ENCODE measurements around the gene COL6A2.
"Not testable (repeated sequence)": the region's sequence is repeated elsewhere in the genome, so short reads cannot be mapped to it uniquely, and the experiment has no call there.

Gene COL6A2

GRCh38 chr21:46154955-46155513 is 57.1 kb downstream of the COL6A2 start:
- DNase-seq (ENCODE audit: low read depth in 2 of 2) = no peak

GRCh38 chr21:46155514-46156377 is 57.8 kb downstream of the COL6A2 start, which contains the start of gene FTCD:
TSS of gene FTCD (minus strand) at chr21:46155579. CDS start at chr21:46155523, 56 bp downstream.
- no peak for DNase-seq (ENCODE audit: low read depth in 2 of 2)

- DNase-seq (ENCODE audit: low read depth in 2 of 2) = no peak
These were observed 58.4 kb downstream of the COL6A2 start for GRCh38 chr21:46156378-46156645.

GRCh38 chr21:46156678-46157077 is 58.8 kb downstream of the COL6A2 start:
- DNase-seq (ENCODE audit: low read depth in 2 of 2) = no peak

GRCh38 chr21:46157396-46157986 is 59.6 kb downstream of the COL6A2 start:
- no peak for DNase-seq (ENCODE audit: low read depth in 2 of 2)

- DNase-seq (ENCODE audit: low read depth in 2 of 2) = no peak
These were observed 60.1 kb downstream of the COL6A2 start for GRCh38 chr21:46157987-46158451.

- no peak for DNase-seq (ENCODE audit: low read depth in 2 of 2)
These were observed 60.9 kb downstream of the COL6A2 start for GRCh38 chr21:46158666-46159300.

- no peak for DNase-seq (ENCODE audit: low read depth in 2 of 2)
These were observed 61.5 kb downstream of the COL6A2 start for GRCh38 chr21:46159390-46159789.

- DNase-seq (ENCODE audit: low read depth in 2 of 2) = no peak
These were observed 62.1 kb downstream of the COL6A2 start for GRCh38 chr21:46159841-46160656.

- DNase-seq (ENCODE audit: low read depth in 2 of 2) = no peak
These were observed 62.7 kb downstream of the COL6A2 start for GRCh38 chr21:46160657-46160906.

GRCh38 chr21:46160907-46161632 is 63.2 kb downstream of the COL6A2 start:
- DNase-seq (ENCODE audit: low read depth in 2 of 2) = no peak

GRCh38 chr21:46161633-46162592 is 64.0 kb downstream of the COL6A2 start:
- no peak for DNase-seq (ENCODE audit: low read depth in 2 of 2)

GRCh38 chr21:46163380-46163779 is 65.5 kb downstream of the COL6A2 start:
- DNase-seq (ENCODE audit: low read depth in 2 of 2) = no peak

- DNase-seq (ENCODE audit: low read depth in 2 of 2) = no peak
These were observed 67.2 kb downstream of the COL6A2 start for GRCh38 chr21:46165098-46165497.

GRCh38 chr21:46168238-46168637 is 70.3 kb downstream of the COL6A2 start:
- DNase-seq (ENCODE audit: low read depth in 2 of 2) = no peak

- no peak for DNase-seq (ENCODE audit: low read depth in 2 of 2)
These were observed 70.9 kb downstream of the COL6A2 start for GRCh38 chr21:46168659-46169386.

- DNase-seq (ENCODE audit: low read depth in 2 of 2) = not testable (repeated sequence)
These were observed 72.7 kb downstream of the COL6A2 start for GRCh38 chr21:46170436-46171193.

GRCh38 chr21:46171585-46171984 is 73.7 kb downstream of the COL6A2 start:
- no peak for DNase-seq (ENCODE audit: low read depth in 2 of 2)

All from fibroblast of skin of left biceps (primary cell).